GM21619 (cell line): Measurements from ENCODE around the gene PLLP.
"Not testable (repeated sequence)": the region's sequence is repeated elsewhere in the genome, so short reads cannot be mapped to it uniquely, and the experiment has no call there.

Experiments used
- ATAC-seq: cut with Tn5 transposase; IDR thresholded peaks from one replicate; pipeline ENCODE4 v1.9.1; 2021; ENCODE audit not compliant: unreplicated experiment

PLLP gene

GRCh38 chr16:57273826-57274225, 10.6 kb downstream of the PLLP start:
- no peak for ATAC-seq

GRCh38 chr16:57273359-57273758, 11.1 kb downstream of the PLLP start:
- no peak for ATAC-seq

GRCh38 chr16:57271867-57272495, 12.5 kb downstream of the PLLP start:
- no peak for ATAC-seq

GRCh38 chr16:57271063-57271345, 13.5 kb downstream of the PLLP start:
- ATAC-seq: no peak

- no peak for ATAC-seq
Observed at GRCh38 chr16:57270221-57271062, 14.0 kb downstream of the PLLP start.

- no peak for ATAC-seq
Observed at GRCh38 chr16:57268804-57269800, 15.4 kb downstream of the PLLP start.

- ATAC-seq: not testable (repeated sequence)
Observed at GRCh38 chr16:57267343-57267742, 17.1 kb downstream of the PLLP start.

- ATAC-seq: no peak
Observed at GRCh38 chr16:57266531-57267260, 17.8 kb downstream of the PLLP start.

- ATAC-seq: no peak
Observed at GRCh38 chr16:57265850-57266530, 18.5 kb downstream of the PLLP start.

GRCh38 chr16:57264950-57265371, 19.5 kb downstream of the PLLP start:
- no peak for ATAC-seq

GRCh38 chr16:57264381-57264780, 20.1 kb downstream of the PLLP start:
- no peak for ATAC-seq

GRCh38 chr16:57263541-57264351, 20.7 kb downstream of the PLLP start:
- ATAC-seq: no peak

GRCh38 chr16:57262841-57263540, 21.5 kb downstream of the PLLP start:
- ATAC-seq: no peak

- no peak for ATAC-seq
Observed at GRCh38 chr16:57261806-57262205, 22.7 kb downstream of the PLLP start.

GRCh38 chr16:57260294-57260929, 24.1 kb downstream of the PLLP start:
- no peak for ATAC-seq

- no peak for ATAC-seq
Observed at GRCh38 chr16:57258910-57259475, 25.5 kb downstream of the PLLP start.

- no peak for ATAC-seq
Observed at GRCh38 chr16:57258226-57258909, 26.1 kb downstream of the PLLP start.
